ENCODE measurements around the gene SLC11A2.
A peak's percentile ranks its signal among the peaks of the same experiment; 100 is the strongest.

Gene SLC11A2

GRCh38 chr12:51025836-51026638 lies at the start of gene SLC11A2:
SLC11A2 (minus strand) TSS chr12:51026384; CDS start chr12:51010728, 15,656 bp downstream.
- peak; percentile 74 for DNase-seq

DNA sequence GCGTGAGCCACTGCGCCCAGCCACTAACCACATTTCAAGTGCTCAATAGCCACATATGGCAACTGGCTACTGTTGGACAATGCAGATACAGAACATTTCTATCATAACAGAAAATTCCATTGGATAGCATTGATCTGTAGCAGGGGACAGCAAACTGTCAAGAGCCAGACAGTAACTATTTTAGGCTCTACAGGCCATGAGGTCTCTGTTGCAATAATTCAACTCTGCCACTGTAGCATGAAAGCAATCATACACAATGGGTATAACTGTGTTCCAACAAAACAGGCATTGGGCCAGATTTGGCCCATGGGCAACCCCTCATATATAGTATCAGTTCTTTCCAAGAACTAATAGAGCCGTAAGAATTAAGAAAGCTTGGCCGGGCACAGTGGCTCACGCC lies 49.2 kb upstream of the SLC11A2 start:
- DNase-seq, result no peak

DNA sequence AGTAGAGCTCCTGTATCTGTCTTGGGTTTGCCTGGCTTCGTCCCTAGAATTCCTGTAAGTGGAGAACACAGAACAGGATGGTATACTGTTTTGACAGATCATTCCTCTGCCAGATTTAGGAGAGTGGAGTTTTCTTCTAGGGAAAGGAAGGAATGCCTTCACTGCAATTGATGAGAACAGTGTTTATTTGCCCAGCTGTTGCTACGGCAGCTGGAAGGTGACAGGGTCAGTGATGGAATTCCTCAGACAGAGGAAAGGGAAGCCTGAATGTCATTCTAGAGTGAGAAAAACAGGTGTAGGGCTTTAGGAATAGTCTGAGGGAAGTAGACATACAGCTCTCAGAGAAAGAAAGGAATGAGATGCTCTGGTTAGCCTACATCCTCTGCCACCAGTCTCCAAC lies 45.5 kb upstream of the SLC11A2 start:
- no peak for DNase-seq

- no peak for DNase-seq
Measured at GRCh38 chr12:51070004-51070403, 43.8 kb upstream of the SLC11A2 start.

DNA sequence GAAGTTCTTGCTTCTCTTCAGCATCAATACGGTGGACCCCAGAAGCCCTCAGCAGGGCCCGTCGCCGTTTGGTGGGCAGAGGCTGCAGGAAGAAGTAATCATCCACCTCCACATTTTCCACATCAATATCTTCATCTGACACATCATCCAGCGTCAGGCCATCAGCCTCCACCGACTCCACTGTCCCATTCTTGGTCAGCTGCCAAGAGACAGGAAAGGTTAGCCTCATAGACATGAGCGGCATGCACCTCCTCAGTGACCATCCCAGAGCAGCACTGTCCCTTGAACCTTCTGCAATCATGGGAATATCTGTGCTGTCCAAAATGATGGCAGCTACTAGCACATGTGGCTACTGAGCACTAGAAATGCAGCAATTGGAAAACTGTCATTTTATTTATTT lies 41.6 kb upstream of the SLC11A2 start:
- no peak for DNase-seq

- no peak for DNase-seq
Measured at GRCh38 chr12:51067229-51067628, 41.0 kb upstream of the SLC11A2 start.

DNA sequence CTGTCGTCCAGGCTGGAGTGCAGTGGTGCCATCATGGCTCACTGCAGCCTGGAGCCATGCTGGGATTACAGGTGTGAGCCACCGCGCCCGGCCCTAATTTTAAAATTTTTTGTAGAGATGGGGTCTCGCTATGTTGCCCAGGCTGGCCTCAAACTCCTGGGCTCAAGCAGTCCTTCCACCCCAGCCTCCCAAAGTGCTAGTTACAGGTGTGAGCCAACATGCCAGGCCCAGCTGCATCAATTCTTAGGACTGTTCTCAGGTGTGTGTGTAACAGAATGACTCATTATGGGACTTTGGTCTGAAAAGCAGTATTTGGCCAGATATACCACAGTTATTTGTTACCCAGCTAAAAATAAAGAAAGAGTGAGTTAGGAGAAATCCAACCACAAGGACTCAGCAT lies 39.3 kb upstream of the SLC11A2 start:
- DNase-seq, result no peak

- DNase-seq, result no peak
Measured at GRCh38 chr12:51062631-51063397, 36.6 kb upstream of the SLC11A2 start.

DNA sequence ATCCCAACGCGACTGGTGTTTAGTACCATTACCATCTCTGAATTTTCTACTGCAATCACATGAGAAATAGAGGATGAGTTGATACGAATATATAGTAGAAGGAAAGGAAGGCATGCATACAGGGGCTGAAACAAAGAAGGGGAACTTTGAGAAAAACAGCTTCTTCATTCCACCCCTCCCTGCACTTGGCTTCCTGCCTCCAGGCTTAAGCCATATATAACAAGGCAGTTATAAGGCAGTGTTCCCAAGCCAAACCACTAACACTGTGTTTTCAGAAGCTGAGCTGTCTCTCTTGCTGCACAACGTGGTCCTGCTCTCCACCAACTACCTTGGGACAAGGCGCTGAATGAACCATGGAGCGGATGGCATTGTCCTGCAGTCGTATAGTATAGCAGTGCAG lies 32.9 kb upstream of the SLC11A2 start:
- no peak for DNase-seq

- no peak for DNase-seq
Measured at GRCh38 chr12:51056242-51056641, 30.1 kb upstream of the SLC11A2 start.

GRCh38 chr12:51055060-51055459 lies 28.9 kb upstream of the SLC11A2 start:
- DNase-seq, result no peak

DNA sequence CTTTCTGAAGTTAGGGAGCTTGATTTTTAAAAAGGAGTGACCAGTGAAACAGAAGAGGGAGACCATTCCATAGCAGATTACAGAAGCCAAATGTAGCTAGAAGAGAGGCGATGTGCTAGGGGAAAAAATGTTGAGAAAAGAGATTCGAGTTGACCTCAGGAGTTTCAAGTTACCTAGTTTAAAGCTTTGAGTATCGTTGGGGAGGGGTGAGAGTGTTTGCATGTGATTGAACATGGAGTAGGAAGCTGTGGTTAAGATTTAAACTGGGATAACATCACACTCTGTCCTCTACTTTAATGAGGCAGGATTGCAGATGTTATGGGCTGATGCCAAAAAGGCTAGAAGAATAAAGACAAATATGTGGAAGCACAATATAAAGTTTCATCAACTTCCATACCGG lies 25.6 kb upstream of the SLC11A2 start:
- no peak for DNase-seq

GRCh38 chr12:51049525-51049924 lies 23.3 kb upstream of the SLC11A2 start:
- DNase-seq, result no peak

- no peak for DNase-seq
Measured at GRCh38 chr12:51048661-51049251, 22.6 kb upstream of the SLC11A2 start.

DNA sequence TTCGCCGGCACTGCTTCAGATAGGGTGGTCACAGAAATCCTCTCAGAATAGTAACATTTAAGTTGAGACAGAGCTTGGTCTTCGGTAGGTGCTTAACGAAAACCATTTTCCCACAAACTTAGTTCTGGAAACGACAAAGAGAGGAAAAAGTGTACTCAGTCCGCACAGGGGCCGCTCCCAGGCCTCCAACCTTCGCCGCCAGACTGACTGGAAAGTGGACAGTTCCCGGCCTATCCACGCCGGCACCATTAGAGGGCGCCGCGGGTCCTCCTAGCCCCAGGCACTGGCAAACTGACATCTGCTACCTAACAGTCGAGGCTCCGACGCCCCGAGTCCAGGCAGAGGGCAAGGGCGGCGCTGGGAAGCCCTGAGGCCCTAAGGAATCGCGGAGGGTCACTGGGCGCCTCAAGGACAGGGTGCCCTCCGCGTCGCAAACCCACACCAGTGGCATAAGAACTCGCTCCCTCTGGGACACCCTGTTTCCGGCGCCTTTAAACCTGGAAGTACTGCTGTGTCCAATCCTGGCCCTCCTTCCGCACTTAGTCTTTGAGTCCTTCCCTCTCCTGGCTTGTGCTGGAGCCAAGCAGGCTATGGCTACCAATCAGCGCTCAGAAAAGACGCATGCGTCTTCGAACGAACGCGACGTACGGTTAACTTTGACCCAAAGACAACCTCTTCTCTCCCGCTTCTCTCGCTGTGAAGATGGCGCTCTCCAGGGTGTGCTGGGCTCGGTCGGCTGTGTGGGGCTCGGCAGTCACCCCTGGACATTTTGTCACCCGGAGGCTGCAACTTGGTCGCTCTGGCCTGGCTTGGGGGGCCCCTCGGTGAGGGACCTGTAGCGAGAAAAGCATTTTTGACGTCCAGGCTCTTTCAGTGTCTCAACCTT lies 21.7 kb upstream of the SLC11A2 start, which contains the start of gene LETMD1:
Gene LETMD1 (plus strand): TSS at position 673 of the 886 bp plus-strand sequence. CDS start 30 bp downstream, at position 703.
- DNase-seq, result peak; percentile 93

DNA sequence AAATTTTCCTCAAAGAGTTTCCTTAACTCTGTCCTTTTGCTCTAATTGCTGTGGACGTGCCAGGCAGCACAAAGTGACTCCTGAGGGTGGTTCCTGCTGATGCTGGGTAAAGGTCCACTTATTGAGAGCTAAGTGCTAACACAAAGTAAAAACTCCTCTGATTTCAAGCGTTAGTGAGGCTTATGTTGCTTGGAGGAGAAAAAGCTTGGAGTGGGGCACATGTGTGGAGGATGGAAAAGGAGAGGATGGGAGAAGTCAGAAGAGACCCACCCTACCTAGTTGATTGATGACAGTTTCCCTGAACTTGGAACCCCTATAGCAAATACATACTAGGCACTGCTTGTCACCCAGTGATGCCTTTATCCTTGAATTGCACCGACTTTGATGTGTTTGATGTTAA lies 10.1 kb upstream of the SLC11A2 start:
- no peak for DNase-seq

DNA sequence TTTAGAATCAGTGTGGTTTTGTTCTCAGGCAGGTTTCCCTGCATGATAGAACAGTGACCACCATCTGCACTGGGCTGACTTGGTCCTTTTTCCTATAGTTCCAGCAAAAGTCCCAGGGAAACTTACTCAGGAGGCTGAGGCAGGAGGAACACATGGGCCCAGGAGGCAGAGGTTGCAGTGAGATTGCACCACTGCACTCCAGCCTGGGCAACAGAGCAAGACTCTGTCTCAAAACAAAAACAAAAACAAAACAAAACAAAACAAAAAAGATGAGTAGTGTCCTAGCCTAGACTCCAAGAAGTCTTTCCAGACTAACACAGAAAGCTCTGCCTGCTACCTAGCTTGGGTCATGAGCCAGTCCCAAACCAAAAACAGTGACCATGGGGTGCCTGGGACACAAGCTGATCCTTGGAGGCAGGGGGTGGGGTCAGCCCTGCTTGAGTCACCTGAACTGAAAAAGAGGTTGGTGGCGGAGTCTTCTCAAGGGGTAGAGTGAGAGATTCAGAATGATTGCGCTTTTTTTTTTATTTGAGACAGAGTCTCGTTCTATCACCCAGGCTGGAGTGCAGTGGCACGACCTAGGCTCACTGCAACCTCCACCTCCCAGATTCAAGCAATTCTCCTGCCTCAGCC lies 7.4 kb upstream of the SLC11A2 start:
- DNase-seq, result no peak

DNA sequence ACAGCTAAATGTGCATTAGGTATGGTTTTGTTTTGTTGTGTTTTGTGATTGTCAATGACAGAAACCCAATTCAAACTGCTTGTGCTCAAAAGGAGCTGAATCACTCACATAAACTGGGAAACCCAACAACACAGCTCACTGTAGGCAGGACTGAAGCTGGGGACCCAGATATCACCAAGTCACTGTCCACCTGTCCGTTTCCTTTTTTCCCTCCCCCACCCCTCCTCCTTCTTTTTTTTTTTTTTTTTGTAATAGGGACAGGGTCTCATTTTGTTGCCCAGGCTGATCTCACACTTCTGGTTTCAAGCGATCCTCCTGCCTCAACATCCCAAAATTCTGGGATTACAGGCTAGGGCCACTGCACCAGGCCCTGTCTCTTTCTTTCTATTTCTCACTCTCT lies 6.9 kb upstream of the SLC11A2 start:
- DNase-seq, result no peak

DNA sequence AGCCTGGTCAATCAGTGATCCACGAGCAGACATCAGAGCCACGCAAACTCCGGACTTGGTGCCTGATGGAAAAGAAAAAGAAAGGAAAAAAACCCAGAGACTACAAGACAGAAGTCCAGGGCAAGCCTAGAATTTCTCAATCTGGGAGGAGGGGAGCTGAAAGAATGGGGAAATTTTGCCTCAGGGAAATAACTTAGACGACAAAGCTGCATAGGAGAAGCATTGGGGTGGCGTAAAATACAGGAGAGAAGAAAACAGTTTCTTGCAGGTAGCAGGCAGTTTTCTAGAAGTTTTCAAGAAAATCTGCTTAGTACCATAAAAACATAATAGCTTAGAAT lies 2.6 kb upstream of the SLC11A2 start:
- DNase-seq, result no peak

DNA sequence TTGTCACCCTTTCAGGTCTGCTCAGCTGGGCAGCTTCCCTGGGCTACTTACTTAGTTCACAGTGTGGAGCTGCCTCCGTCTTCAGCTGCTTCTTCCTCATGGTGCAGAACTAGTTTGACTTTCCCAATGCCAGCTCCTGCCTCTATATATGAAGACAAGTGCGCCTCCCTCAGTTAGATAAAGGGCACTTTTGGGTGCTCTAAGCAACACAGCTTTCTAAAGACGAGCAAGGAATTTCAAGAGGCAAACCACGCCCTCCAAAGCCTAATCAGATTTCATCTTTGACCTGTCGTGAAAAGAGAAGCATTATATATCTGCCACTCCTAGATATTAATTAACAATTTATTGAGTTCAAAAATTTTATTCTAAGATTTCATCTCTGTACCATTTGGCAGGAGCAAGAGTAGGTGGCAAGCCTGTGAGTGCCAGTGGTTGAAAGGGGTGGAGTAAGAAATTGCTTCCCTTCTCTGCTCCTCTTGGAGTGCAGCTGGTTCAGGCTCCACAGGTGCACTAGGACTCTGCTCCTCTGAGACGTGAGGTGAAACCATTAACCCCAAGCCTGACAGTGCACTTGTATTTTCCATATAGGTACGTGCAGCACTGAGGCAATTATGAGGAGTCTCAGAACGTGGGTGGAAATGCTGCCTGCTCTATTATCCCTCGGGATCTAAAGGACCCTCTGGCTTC lies 2.1 kb upstream of the SLC11A2 start:
- DNase-seq, result peak; percentile 30

DNA sequence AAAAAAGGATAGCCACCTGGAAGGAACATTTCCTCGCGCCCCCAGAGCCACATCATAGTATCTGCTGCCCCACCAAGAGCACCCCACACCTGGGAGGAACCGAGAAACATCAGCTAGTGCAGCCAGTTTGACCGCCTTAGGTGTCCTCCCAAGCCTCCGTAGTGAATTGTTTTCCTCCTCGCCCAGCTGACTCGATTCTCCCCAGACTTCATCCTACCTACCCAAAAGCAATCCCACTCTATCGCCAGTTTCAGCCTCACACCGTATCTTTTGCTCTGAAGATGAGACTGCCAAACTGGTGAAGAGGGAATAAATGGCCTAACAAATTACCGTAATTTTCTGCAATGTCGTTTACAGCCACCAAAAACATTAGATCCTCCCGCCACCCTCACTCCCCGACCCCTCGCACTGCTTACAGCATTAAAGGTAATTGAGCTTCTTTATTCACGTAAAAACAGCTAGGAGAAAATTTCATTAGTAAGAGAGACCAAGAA lies 1.2 kb upstream of the SLC11A2 start:
- DNase-seq, result no peak

Data from NCI-H2227 treated with DMSO at 0.1 percent for 48 hours (cell line).